H1 (cell line): ENCODE measurements around the gene CES4A. TPM values are rescaled to one million over a fixed set of nuclear protein-coding genes. Genes with fewer than 3 reads are reported as not detected.

Source experiments
- CTCF ChIA-PET: fragments of 300-600 bp; sonication (Branson Sonifier 250); formaldehyde crosslinking; loops from one replicate; lab custom pipeline; 2021; ENCODE audit not compliant: partially characterized antibody; lab: Charles Lee
- POLR2A ChIA-PET: fragments of 300-600 bp; sonication (Branson Sonifier 250); formaldehyde crosslinking; loops from one replicate; lab custom pipeline; 2021; ENCODE audit warnings: inconsistent platforms; ENCODE audit not compliant: partially characterized antibody; lab: Charles Lee
- DNase-seq, 2 experiments: peaks; one replicate each; pipeline versions ENCODE4 v3.0.0 to v3.0.0-alpha.2; 2010 to 2022; ENCODE audit warnings: low spot score in 2 of 2, low read depth in 1 of 2, mixed read lengths in 1 of 2
- FAIRE-seq: peaks from 2 replicates; lab custom pipeline; 2011; peaks lifted over from hg19 to GRCh38; lab: Jason Lieb, UNC
- H2AFZ ChIP-seq: 2 replicates; pipeline ENCODE4 v1.8.1; 2012; ENCODE audit warnings: low read length, inconsistent platforms
- H2AK5ac ChIP-seq: 2 replicates; pipeline ENCODE4 v1.6.1; 2013; ENCODE audit warnings: low read depth, low read length
- H2BK120ac ChIP-seq: replicated peaks from 2 replicates; pipeline ENCODE3; 2013; ENCODE audit warnings: low read depth, low read length, inconsistent platforms
- H2BK12ac ChIP-seq: 2 replicates; pipeline ENCODE4 v1.6.1; 2013; ENCODE audit warnings: low read depth, low read length
- H2BK15ac ChIP-seq: 2 replicates; pipeline ENCODE4 v1.6.1; 2013; ENCODE audit warnings: low read length
- H2BK20ac ChIP-seq: 2 replicates; pipeline ENCODE4 v1.6.1; 2013; ENCODE audit warnings: low read length
- H2BK5ac ChIP-seq: 2 replicates; pipeline ENCODE4 v1.6.1; 2013; ENCODE audit warnings: low read depth, low read length
- H3K14ac ChIP-seq: 2 replicates; pipeline ENCODE4 v1.6.1; 2013; ENCODE audit warnings: inconsistent platforms; ENCODE audit not compliant: insufficient read length
- H3K18ac ChIP-seq: 2 replicates; pipeline ENCODE4 v1.6.1; 2013; ENCODE audit warnings: low read length; ENCODE audit errors: extremely low read depth
- H3K23ac ChIP-seq: 2 replicates; pipeline ENCODE4 v1.6.1; 2013; ENCODE audit warnings: inconsistent platforms; ENCODE audit not compliant: insufficient read length
- H3K23me2 ChIP-seq: 2 replicates; pipeline ENCODE4 v1.6.1; 2013; ENCODE audit warnings: low read depth, low read length
- H3K27ac ChIP-seq: 2 replicates; pipeline ENCODE4 v1.6.1; 2011; ENCODE audit warnings: low read depth, low read length, inconsistent platforms
- H3K27me3 ChIP-seq, 4 experiments: replicated peaks in 1 of 4; 1 replicate in 1 of 4; 2 replicates in 3 of 4; pipeline versions ENCODE4 v1.6.1 to v1.8.1; 2011 to 2013; ENCODE audit warnings: low read length in 3 of 4, mild to moderate bottlenecking in 3 of 4, inconsistent platforms in 2 of 4, mixed read lengths in 2 of 4, moderate library complexity in 1 of 4; ENCODE audit not compliant: control insufficient read depth in 3 of 4, insufficient read depth in 3 of 4; ENCODE audit errors: extremely low read depth in 1 of 4
- H3K36me3 ChIP-seq, 4 experiments: 2 replicates each; pipeline versions ENCODE4 v1.6.1 to v1.8.1; 2011 to 2013; ENCODE audit warnings: mild to moderate bottlenecking in 4 of 4, low read length in 3 of 4, moderate library complexity in 2 of 4, control low read depth in 1 of 4, inconsistent platforms in 1 of 4; ENCODE audit not compliant: insufficient read depth in 4 of 4, control insufficient read depth in 2 of 4
- H3K4ac ChIP-seq: replicated peaks from 2 replicates; pipeline ENCODE3; 2013; ENCODE audit warnings: low read length, low read depth, mixed read lengths, inconsistent platforms; ENCODE audit not compliant: insufficient read length
- H3K4me1 ChIP-seq, 4 experiments: replicated peaks in 1 of 4; 1 replicate in 1 of 4; 2 replicates in 3 of 4; pipeline versions ENCODE4 v1.6.1 to v1.8.1; 2011 to 2013; ENCODE audit warnings: low read length in 3 of 4, inconsistent platforms in 2 of 4, mixed read lengths in 1 of 4; ENCODE audit not compliant: insufficient read depth in 4 of 4, control insufficient read depth in 3 of 4
- H3K4me2 ChIP-seq, 2 experiments: 2 replicates each; pipeline versions ENCODE4 v1.6.1 to v1.8.1; 2011 to 2013; ENCODE audit warnings: low read depth in 2 of 2, low read length in 2 of 2, control low read depth in 1 of 2, inconsistent platforms in 1 of 2, mild to moderate bottlenecking in 1 of 2; ENCODE audit not compliant: insufficient read depth in 1 of 2
- H3K4me3 ChIP-seq, 4 experiments: fragments of 200-600, 300-600 bp in 1 of 4; sonication (generic), shearing (Covaris generic), sonication (Bioruptor Twin) in 1 of 4; 2 replicates each; pipeline versions ENCODE4 v1.5.1 to v1.8.1; 2011 to 2016; ENCODE audit warnings: low read length in 4 of 4, low read depth in 3 of 4, control low read depth in 2 of 4, inconsistent platforms in 2 of 4, mild to moderate bottlenecking in 2 of 4, mixed read lengths in 1 of 4, moderate library complexity in 1 of 4; ENCODE audit not compliant: insufficient read depth in 2 of 4; ENCODE audit errors: extremely low read depth in 1 of 4
- H3K56ac ChIP-seq: replicated peaks from 2 replicates; pipeline ENCODE3; 2013; ENCODE audit warnings: low read depth, mild to moderate bottlenecking, mixed read lengths, low read length, inconsistent platforms; ENCODE audit not compliant: insufficient read length
- H3K79me1 ChIP-seq: 2 replicates; pipeline ENCODE4 v1.6.1; 2013; ENCODE audit warnings: low read depth, low read length, control low read depth
- H3K79me2 ChIP-seq, 2 experiments: 2 replicates each; pipeline versions ENCODE4 v1.6.1 to v1.8.1; 2012 to 2013; ENCODE audit warnings: low read length in 2 of 2, mild to moderate bottlenecking in 2 of 2, inconsistent platforms in 1 of 2; ENCODE audit not compliant: insufficient read depth in 2 of 2, control insufficient read depth in 1 of 2
- H3K9ac ChIP-seq, 4 experiments: replicated peaks in 1 of 4; 1 replicate in 1 of 4; 2 replicates in 3 of 4; pipeline versions ENCODE4 v1.6.1 to v1.8.1; 2011 to 2013; ENCODE audit warnings: low read depth in 3 of 4, low read length in 3 of 4, control low read depth in 2 of 4, mild to moderate bottlenecking in 2 of 4, moderate library complexity in 2 of 4, inconsistent platforms in 1 of 4; ENCODE audit errors: extremely low read depth in 1 of 4
- H3K9me3 ChIP-seq, 2 experiments: 2 replicates each; pipeline versions ENCODE4 v1.6.1 to v1.8.1; 2012 to 2013; ENCODE audit warnings: mild to moderate bottlenecking in 2 of 2, moderate library complexity in 2 of 2, control low read depth in 1 of 2, inconsistent platforms in 1 of 2, low read depth in 1 of 2, low read length in 1 of 2, mixed read lengths in 1 of 2; ENCODE audit not compliant: insufficient read depth in 2 of 2
- H4K20me1 ChIP-seq, 2 experiments: replicated peaks in 1 of 2; 2 replicates each; pipeline versions ENCODE3 to v1.8.1; 2011 to 2013; ENCODE audit warnings: inconsistent platforms in 2 of 2, low read length in 2 of 2, mild to moderate bottlenecking in 1 of 2; ENCODE audit not compliant: insufficient read depth in 2 of 2, control insufficient read depth in 1 of 2
- H4K5ac ChIP-seq: 2 replicates; pipeline ENCODE4 v1.6.1; 2013; ENCODE audit warnings: low read length, low read depth, mixed read lengths, inconsistent platforms; ENCODE audit not compliant: insufficient read length
- H4K8ac ChIP-seq: 2 replicates; pipeline ENCODE4 v1.8.0; 2013; ENCODE audit warnings: mild to moderate bottlenecking, moderate library complexity, low read length, inconsistent platforms; ENCODE audit not compliant: insufficient read depth; ENCODE audit errors: extremely low read depth
- H4K91ac ChIP-seq: replicated peaks from 2 replicates; pipeline ENCODE3; 2013; ENCODE audit warnings: low read length, mixed read lengths, inconsistent platforms; ENCODE audit not compliant: insufficient read length
- ATF3 ChIP-seq: IDR thresholded peaks from 2 replicates; pipeline ENCODE4 v1.6.1; 2011; ENCODE audit warnings: low read depth, mild to moderate bottlenecking, low read length; ENCODE audit not compliant: insufficient read depth
- BACH1 ChIP-seq: IDR thresholded peaks from 2 replicates; pipeline ENCODE4 v1.6.1; 2012; ENCODE audit warnings: low read length, improper control_type of control experiment
- BRCA1 ChIP-seq: IDR thresholded peaks from 2 replicates; pipeline ENCODE4 v1.6.1; 2012; ENCODE audit warnings: low read depth, low read length, improper control_type of control experiment
- EZH2 ChIP-seq: fragments of 200-600 bp; sonication (generic); IDR thresholded peaks from 2 replicates; pipeline ENCODE4 v1.7.1; 2012; ENCODE audit warnings: low read depth, mild to moderate bottlenecking, moderate library complexity, low read length, inconsistent platforms; ENCODE audit not compliant: severe bottlenecking
- JUN ChIP-seq: IDR thresholded peaks from 2 replicates; pipeline ENCODE4 v1.6.1; 2011; ENCODE audit warnings: low read depth, mild to moderate bottlenecking, improper control_type of control experiment, low read length
- MAFK ChIP-seq: IDR thresholded peaks from 2 replicates; pipeline ENCODE4 v1.6.1; 2012; ENCODE audit warnings: low read depth, mild to moderate bottlenecking, improper control_type of control experiment, low read length
- POLR2A ChIP-seq, 2 experiments: IDR thresholded peaks; 1 replicate in 1 of 2; 2 replicates in 1 of 2; pipeline ENCODE4 v1.6.1; 2011; ENCODE audit warnings: low read depth in 2 of 2, low read length in 2 of 2, mild to moderate bottlenecking in 2 of 2; ENCODE audit errors: control extremely low read depth in 1 of 2
- RBBP5 ChIP-seq: IDR thresholded peaks from 2 replicates; pipeline ENCODE4 v1.7.1; 2012; ENCODE audit warnings: low read depth, mild to moderate bottlenecking, inconsistent platforms, low read length, moderate library complexity, borderline replicate concordance
- RNF2 ChIP-seq: fragments of 200-900, 300-1000 bp; sonication (generic); IDR thresholded peaks from 2 replicates; pipeline ENCODE4 v1.7.1; 2016; ENCODE audit warnings: borderline replicate concordance, low read depth, mild to moderate bottlenecking, antibody characterized with exemption, low read length; ENCODE audit not compliant: poor library complexity, severe bottlenecking; ENCODE audit errors: missing control alignments
- SRF ChIP-seq: IDR thresholded peaks from 2 replicates; pipeline ENCODE4 v1.6.1; 2011; ENCODE audit warnings: mild to moderate bottlenecking, low read depth, low read length, moderate library complexity
- ZNF274 ChIP-seq: IDR thresholded peaks from 2 replicates; pipeline ENCODE4 v1.7.0; 2012; ENCODE audit warnings: low read length, borderline replicate concordance; ENCODE audit errors: extremely low read depth
- WGBS, 2 experiments: shearing (Covaris generic) in 1 of 2; methylation state at CpG; one replicate each; pipeline versions ENCODE4 v1.1.6 to v1.1.7; 2013 to 2015; ENCODE audit warnings: low lambda C conversion rate in 2 of 2, mixed read lengths in 2 of 2, inconsistent platforms in 1 of 2, low coverage in 1 of 2, missing lambda C conversion rate in 1 of 2; ENCODE audit not compliant: insufficient replicate concordance in 2 of 2, insufficient coverage in 1 of 2, insufficient read length in 1 of 2; ENCODE audit errors: extremely low coverage in 1 of 2, missing lambda C conversion rate in 1 of 2; 5-methylcytosine and 5-hydroxymethylcytosine counted together
- polyA plus RNA-seq, 7 experiments: library from polyadenylated mRNA; depleted of rRNA in 3 of 7; stranded (reverse) in 5 of 7; unstranded in 2 of 7; fragments of >200 nt in 5 of 7; fragments of 200-250 nt in 2 of 7; gene quantifications; 1 replicate in 5 of 7; 2 replicates in 1 of 7; 4 replicates in 1 of 7; pipeline versions ENCODE4 v1.2.1 to v1.2.3, GENCODE V29; 2011 to 2013; ENCODE audit warnings: missing spikeins in 2 of 7, mixed read lengths in 2 of 7
- total RNA-seq: library from RNA; stranded (reverse); fragmentation: NEBNext Ultra II Directional; extraction: Animal tissue kit (Norgen Biotek cat#: 25700); gene quantifications from 2 replicates; pipeline ENCODE4 v1.2.1, GENCODE V29; 2021
- TF ChIP-seq, protein P1 (sequence below): IDR thresholded peaks from 2 replicates; pipeline ENCODE4 v1.6.1; 2011; ENCODE audit warnings: low read length, improper control_type of control experiment

CES4A gene
- total and polyA plus RNA-seq, 2 of the 8 experiments (the other 6 are each of a cell fraction or from before 2014, with no cell fraction given): 0.93 to 1.5 TPM

DNA sequence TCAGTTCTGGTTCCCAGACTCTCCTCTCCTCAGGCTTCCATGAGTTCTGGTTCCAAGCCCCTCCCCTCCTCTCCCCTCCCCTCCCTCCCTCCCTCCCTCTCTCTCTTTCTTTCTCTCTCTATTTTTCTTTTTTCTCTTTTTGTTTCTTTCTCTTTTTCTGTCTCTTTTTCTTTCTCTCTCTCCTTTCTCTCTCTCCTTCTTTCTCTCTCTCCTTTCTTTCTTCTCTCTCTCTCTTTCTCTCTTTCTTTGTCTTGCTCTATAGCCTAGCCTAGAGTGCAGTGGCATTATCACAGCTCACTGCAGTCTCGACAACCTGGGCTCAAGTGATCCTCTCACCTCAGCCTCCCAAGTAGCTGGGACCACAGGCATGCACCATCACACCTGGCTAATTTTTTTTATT is 28.1 kb upstream of the CES4A start:
- no peak overlapping the region for H3K4me3 ChIP-seq
- WGBS, 2 experiments: 88% methylated on average over 1 of the region's 1 CpG; no CpG with 5 or more reads in 1 of the 2 experiments
- H3K27ac ChIP-seq: no peak overlapping the region
- H3K56ac ChIP-seq: no peak overlapping the region
- H3K4me1 ChIP-seq: peaks cover 0 to 3% (median under 1%) of the 10 kb centered on the region in 4 experiments; a peak in 3 of 7 replicates
- H3K4ac ChIP-seq: no peak overlapping the region
- H2BK12ac ChIP-seq: no peak overlapping the region
- no peaks in the 10 kb centered on the region for H3K36me3 ChIP-seq
- H4K20me1 ChIP-seq: no peaks in the 10 kb centered on the region
- H3K4me2 ChIP-seq: no peak overlapping the region
- no peak for FAIRE-seq
- H3K14ac ChIP-seq: no peak overlapping the region
- H4K8ac ChIP-seq: no peak overlapping the region
- H2BK20ac ChIP-seq: no peak overlapping the region
- POLR2A ChIA-PET: interaction anchor here (1.7 kb wide), 1 partner anchor 13 kb away, joined by 6 read pairs; no protein-coding TSS in a partner anchor
- H3K79me1 ChIP-seq: no peaks in the 10 kb centered on the region
- CTCF ChIA-PET: interaction anchor here (0.6 to 12.2 kb wide), 20 partner anchors 7 to 577 kb away, joined by 3 to 130 read pairs (median 5); partner anchors contain the start of genes B3GNT9, CDH16, CES4A and NOL3
- H3K9ac ChIP-seq: no peak overlapping the region
- no peak overlapping the region for H3K18ac ChIP-seq
- no peak overlapping the region for H4K91ac ChIP-seq
- DNase-seq: no peak
- H3K27me3 ChIP-seq: no peaks in the 10 kb centered on the region
- no peak overlapping the region for H4K5ac ChIP-seq
- no peak overlapping the region for H3K23ac ChIP-seq
- no peaks in the 10 kb centered on the region; the same call in 1 of the 2 replicates for H3K23me2 ChIP-seq
- H3K79me2 ChIP-seq: no peaks in the 10 kb centered on the region
- H3K9me3 ChIP-seq: no peaks in the 10 kb centered on the region
- no peak overlapping the region for H2BK15ac ChIP-seq
- no peak overlapping the region for H2BK5ac ChIP-seq
- no peak overlapping the region for H2AFZ ChIP-seq
- H2BK120ac ChIP-seq: no peak overlapping the region
- H2AK5ac ChIP-seq: no peak overlapping the region
- TF ChIP-seq POLR2A (IDR thresholded peaks at IDR 0.05; ENCODE audit: control extremely low read depth in 1 of 2, low read depth in 2 of 2, low read length in 2 of 2) (no peak), BRCA1 (no peak), MAFK (no peak), ZNF274 (no peak), BACH1 (no peak), SRF (no peak), RNF2 (no peak), RBBP5 (no peak), ATF3 (no peak), EZH2 (no peak), JUN (no peak)
- TF ChIP-seq, protein P1, sequence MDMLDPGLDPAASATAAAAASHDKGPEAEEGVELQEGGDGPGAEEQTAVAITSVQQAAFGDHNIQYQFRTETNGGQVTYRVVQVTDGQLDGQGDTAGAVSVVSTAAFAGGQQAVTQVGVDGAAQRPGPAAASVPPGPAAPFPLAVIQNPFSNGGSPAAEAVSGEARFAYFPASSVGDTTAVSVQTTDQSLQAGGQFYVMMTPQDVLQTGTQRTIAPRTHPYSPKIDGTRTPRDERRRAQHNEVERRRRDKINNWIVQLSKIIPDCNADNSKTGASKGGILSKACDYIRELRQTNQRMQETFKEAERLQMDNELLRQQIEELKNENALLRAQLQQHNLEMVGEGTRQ: no peak
